ENCODE measurements around the gene ANKS1B.

- TF ChIP-seq ZNF274 (IDR thresholded peaks at IDR 0.05; ENCODE audit: low read depth, low read length) (no peak), SUZ12 (IDR thresholded peaks at IDR 0.05; ENCODE audit: extremely low read depth, insufficient read depth, insufficient read length) (no peak)
Observed at GRCh38 chr12:98830657-98831056, 1154.1 kb downstream of the ANKS1B start.
